ENCODE results near the gene SLC38A3.

DNA sequence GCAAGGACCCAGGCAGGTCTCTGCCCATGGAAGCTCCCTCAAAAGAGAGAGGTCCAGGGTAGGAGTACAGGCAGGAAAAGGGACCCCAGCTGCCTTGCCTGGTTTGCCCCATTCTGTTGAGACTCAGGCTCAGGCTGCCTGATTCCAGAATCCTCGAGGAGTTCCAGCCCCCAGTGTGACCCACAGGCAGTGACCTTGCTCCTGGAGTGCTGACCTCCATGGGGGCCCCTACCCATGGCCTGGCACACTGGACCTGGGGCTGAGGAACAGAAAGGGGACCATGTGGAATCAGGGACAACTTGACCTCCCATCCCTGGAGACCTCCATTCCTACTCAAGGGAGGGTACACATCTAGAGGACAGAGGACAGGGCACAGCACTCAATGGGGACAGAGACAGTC, 60.5 kb downstream of the SLC38A3 start:
- TF ChIP-seq EZH2 (IDR thresholded peaks at IDR 0.05; ENCODE audit: borderline replicate concordance, insufficient read depth, low read depth, low read length, poor library complexity, severe bottlenecking), result no peak
- TF ChIP-seq, protein P1, sequence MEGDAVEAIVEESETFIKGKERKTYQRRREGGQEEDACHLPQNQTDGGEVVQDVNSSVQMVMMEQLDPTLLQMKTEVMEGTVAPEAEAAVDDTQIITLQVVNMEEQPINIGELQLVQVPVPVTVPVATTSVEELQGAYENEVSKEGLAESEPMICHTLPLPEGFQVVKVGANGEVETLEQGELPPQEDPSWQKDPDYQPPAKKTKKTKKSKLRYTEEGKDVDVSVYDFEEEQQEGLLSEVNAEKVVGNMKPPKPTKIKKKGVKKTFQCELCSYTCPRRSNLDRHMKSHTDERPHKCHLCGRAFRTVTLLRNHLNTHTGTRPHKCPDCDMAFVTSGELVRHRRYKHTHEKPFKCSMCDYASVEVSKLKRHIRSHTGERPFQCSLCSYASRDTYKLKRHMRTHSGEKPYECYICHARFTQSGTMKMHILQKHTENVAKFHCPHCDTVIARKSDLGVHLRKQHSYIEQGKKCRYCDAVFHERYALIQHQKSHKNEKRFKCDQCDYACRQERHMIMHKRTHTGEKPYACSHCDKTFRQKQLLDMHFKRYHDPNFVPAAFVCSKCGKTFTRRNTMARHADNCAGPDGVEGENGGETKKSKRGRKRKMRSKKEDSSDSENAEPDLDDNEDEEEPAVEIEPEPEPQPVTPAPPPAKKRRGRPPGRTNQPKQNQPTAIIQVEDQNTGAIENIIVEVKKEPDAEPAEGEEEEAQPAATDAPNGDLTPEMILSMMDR (IDR thresholded peaks at IDR 0.05), result no peak

Measured in B cell (primary cell).